Vagina (tissue), 2 donors: ENCODE results near the gene GLDC. TPM values are rescaled to one million over a fixed set of nuclear protein-coding genes. Genes with fewer than 3 reads are reported as not detected.

Source experiments
- DNase-seq, 2 donors: peaks; one replicate each; pipeline ENCODE4 v3.0.0-alpha.2; 2017; ENCODE audit errors: extremely low spot score in 2 of 2
- H3K27ac ChIP-seq: fragments of 200-600 bp; sonication (generic); one replicate; pipeline ENCODE4 v1.5.1; 2019
- H3K27me3 ChIP-seq: fragments of 200-600 bp; sonication (generic); one replicate; pipeline ENCODE4 v1.5.1; 2019
- H3K36me3 ChIP-seq, 2 donors: fragments of 200-600 bp; sonication (generic); one replicate each; pipeline ENCODE4 v1.5.1; 2017 to 2019
- H3K4me1 ChIP-seq: fragments of 200-600 bp; sonication (generic); one replicate; pipeline ENCODE4 v1.5.1; 2019
- H3K4me3 ChIP-seq, 2 donors: fragments of 200-600 bp; sonication (generic); 1 replicate in 1 of 2; 2 replicates in 1 of 2; pipeline ENCODE4 v1.5.1; 2016 to 2019
- H3K9me3 ChIP-seq: fragments of 200-600 bp; sonication (generic); one replicate; pipeline ENCODE4 v1.5.1; 2019
- POLR2A ChIP-seq, 2 donors: fragments of 450-650 bp; IDR thresholded peaks; one replicate each; pipeline ENCODE4 v1.6.1; 2017; ENCODE audit warnings: antibody characterized with exemption in 2 of 2, mild to moderate bottlenecking in 2 of 2, moderate library complexity in 2 of 2
- POLR2AphosphoS5 ChIP-seq, 2 donors: sonication (generic); formaldehyde crosslinking; IDR thresholded peaks; one replicate each; pipeline ENCODE4 v1.9.0; 2017; ENCODE audit warnings: antibody characterized with exemption in 2 of 2, mild to moderate bottlenecking in 2 of 2, low read depth in 1 of 2; ENCODE audit not compliant: insufficient read depth in 1 of 2
- intact Hi-C: fragments of 100-400 bp; cut with DNase I; formaldehyde crosslinking; loops from one replicate; pipeline ENCODE4 v1.15.1; 2023
- total RNA-seq: library from RNA; depleted of rRNA; stranded (reverse); fragments of >200 nt; gene quantifications from one replicate; pipeline ENCODE4 v1.2.3, GENCODE V29; 2016
- TF ChIP-seq, protein P1 (sequence below), 3 experiments: fragments of 450-650 bp in 2 of 3; fragments of 200-600 bp in 1 of 3; sonication (generic) in 1 of 3; IDR thresholded peaks; one replicate each; pipeline ENCODE4 v1.5.1; 2017 to 2019; ENCODE audit warnings: antibody characterized with exemption in 3 of 3, mild to moderate bottlenecking in 2 of 3, moderate library complexity in 2 of 3

GLDC gene
- total RNA-seq, 1 donor from 2014 or later = 0.49 TPM

DNA sequence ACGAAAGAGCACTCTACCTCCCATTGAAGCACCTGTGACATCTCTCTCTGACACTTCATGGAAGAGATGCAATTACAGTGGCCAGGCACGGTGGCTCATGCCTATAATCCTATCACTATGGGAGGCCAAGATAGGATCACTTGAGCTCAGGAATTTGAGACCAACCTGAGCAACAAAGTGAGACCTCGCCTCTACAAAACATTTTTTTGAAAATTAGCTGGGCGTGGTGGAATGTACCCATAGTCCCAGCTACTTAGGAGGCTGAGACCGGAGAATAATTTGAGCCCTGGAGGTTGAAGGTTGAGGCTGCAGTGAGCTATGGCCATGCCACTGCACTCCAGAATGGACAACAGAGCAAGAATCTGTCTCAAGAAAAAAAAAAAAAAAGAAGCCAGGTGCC, 45.5 kb downstream of the GLDC start:
- Histone ChIP-seq H3K27ac (no peak overlapping the region), H3K4me3 (no peak overlapping the region), H3K9me3 (no peaks in the 10 kb centered on the region), H3K4me1 (no peaks in the 10 kb centered on the region), H3K27me3 (no peaks in the 10 kb centered on the region), H3K36me3 (no peaks in the 10 kb centered on the region)
- TF ChIP-seq POLR2AphosphoS5 (IDR thresholded peaks at IDR 0.05; ENCODE audit: insufficient read depth in 1 of 2, low read depth in 1 of 2) (no peak), POLR2A (IDR thresholded peaks at IDR 0.05) (no peak)
- TF ChIP-seq, protein P1, sequence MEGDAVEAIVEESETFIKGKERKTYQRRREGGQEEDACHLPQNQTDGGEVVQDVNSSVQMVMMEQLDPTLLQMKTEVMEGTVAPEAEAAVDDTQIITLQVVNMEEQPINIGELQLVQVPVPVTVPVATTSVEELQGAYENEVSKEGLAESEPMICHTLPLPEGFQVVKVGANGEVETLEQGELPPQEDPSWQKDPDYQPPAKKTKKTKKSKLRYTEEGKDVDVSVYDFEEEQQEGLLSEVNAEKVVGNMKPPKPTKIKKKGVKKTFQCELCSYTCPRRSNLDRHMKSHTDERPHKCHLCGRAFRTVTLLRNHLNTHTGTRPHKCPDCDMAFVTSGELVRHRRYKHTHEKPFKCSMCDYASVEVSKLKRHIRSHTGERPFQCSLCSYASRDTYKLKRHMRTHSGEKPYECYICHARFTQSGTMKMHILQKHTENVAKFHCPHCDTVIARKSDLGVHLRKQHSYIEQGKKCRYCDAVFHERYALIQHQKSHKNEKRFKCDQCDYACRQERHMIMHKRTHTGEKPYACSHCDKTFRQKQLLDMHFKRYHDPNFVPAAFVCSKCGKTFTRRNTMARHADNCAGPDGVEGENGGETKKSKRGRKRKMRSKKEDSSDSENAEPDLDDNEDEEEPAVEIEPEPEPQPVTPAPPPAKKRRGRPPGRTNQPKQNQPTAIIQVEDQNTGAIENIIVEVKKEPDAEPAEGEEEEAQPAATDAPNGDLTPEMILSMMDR (IDR thresholded peaks at IDR 0.05) = no peak
- intact Hi-C loops = no loop called here
- no peak for DNase-seq

DNA sequence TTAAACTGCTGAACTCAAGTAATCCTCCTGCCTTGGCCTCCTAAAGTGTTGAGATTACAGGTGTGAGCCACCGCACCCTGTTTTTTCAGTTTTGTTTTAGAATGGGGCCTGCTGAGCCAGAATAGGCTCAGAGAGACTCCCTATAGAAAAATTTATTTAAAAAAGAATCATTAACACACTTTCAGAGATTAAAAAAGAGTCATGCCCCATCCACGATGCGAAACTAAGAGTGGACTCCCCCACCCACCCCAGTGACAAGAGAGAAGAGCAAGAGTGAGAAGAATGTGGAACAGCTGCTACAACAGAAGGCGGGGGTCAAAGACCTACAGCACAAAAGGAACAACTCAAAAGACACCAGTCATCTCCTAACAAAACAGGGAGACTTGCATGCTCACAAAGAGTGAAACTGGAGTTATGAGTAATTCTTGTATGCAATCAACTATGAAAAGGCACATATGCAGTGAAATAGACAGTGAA, 47.2 kb downstream of the GLDC start:
- Histone ChIP-seq H3K27ac (no peak overlapping the region), H3K4me3 (no peak overlapping the region), H3K36me3 (no peaks in the 10 kb centered on the region), H3K27me3 (no peaks in the 10 kb centered on the region), H3K9me3 (no peaks in the 10 kb centered on the region), H3K4me1 (no peaks in the 10 kb centered on the region)
- DNase-seq = no peak
- intact Hi-C loops = no loop called here
- TF ChIP-seq, protein P1 (IDR thresholded peaks at IDR 0.05) = no peak

DNA sequence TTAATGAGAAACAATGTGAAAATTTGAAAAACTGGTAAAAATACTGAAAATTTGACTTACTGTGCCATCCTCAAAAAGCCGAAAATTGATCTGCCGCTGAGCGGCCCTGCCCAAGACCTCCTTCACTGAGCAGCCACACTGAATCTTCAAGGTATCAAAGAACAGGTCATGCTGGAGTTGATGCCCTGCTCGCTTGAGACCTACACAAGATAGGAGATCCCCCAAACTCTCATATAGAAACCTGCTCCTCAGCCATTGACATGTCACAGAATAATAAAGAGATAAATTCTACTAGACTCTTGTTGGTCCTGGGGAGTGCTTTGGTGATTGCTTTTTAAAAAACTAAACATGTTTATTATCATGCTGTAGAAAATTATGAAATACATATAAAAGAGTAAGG, 52.7 kb downstream of the GLDC start:
- DNase-seq = no peak
- intact Hi-C loops = no loop called here
- no peaks in the 10 kb centered on the region for H3K4me1 ChIP-seq
- H3K27me3 ChIP-seq = no peaks in the 10 kb centered on the region
- no peaks in the 10 kb centered on the region for H3K9me3 ChIP-seq
- no peaks in the 10 kb centered on the region for H3K36me3 ChIP-seq
- TF ChIP-seq, protein P1 (IDR thresholded peaks at IDR 0.05) = no peak
- TF ChIP-seq POLR2A (IDR thresholded peaks at IDR 0.05) (no peak), POLR2AphosphoS5 (IDR thresholded peaks at IDR 0.05; ENCODE audit: insufficient read depth in 1 of 2, low read depth in 1 of 2) (no peak)
- H3K27ac ChIP-seq = no peak overlapping the region
- H3K4me3 ChIP-seq = no peak overlapping the region

DNA sequence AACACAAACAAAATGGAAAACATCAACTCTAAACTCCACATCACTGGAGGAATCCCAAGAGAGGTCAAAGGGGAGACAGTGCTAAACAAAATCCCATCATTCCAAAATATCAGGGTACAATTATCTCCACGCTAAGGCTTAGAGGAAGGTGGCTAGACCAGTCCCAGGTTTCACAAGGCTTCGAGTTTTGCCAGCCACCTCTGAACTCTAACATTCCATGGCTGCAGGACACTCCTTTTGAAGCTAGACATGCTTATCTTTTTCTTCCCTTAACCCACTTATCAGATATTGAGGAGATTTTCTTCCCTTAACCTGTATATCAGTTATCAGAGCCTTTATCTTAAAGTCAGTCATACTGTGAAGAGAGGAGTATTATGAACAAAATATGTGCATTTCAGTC, 53.3 kb downstream of the GLDC start:
- Histone ChIP-seq H3K9me3 (no peaks in the 10 kb centered on the region), H3K27ac (no peak overlapping the region), H3K27me3 (no peaks in the 10 kb centered on the region), H3K4me1 (no peaks in the 10 kb centered on the region), H3K36me3 (no peaks in the 10 kb centered on the region), H3K4me3 (no peak overlapping the region)
- intact Hi-C loops = no loop called here
- TF ChIP-seq, protein P1 (IDR thresholded peaks at IDR 0.05) = no peak
- no peak for DNase-seq

DNA sequence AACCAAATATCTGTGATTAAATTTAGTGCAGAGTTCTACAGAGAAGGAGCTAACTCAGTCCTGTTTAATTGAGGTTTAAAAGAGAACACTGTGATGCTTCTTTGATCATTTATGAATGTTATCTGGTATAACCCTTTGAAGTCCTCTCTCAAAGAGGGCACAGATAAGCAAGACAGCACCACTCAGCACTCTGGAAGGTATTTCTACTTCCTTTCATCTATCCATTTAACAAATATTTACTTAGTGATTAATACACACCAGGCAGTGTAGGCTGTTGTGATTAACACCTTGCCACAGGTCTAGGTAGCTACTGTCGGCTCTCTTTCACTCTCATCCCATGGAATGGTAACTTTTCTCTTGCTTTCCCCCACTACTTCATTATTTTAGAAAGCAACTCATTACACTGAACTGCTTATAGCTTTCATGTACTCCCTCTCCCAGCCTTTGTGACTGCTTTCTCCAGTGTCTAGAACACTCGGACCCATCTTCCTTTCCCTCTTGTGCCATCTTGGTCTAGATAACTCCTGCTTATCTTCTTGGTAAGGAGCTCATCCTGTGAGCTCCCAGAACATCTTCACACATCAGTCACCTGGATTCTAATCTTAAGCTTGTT, 54.7 kb downstream of the GLDC start:
- H3K4me1 ChIP-seq = no peaks in the 10 kb centered on the region
- DNase-seq = no peak
- TF ChIP-seq, protein P1 (IDR thresholded peaks at IDR 0.05) = no peak
- TF ChIP-seq POLR2A (IDR thresholded peaks at IDR 0.05) (no peak), POLR2AphosphoS5 (IDR thresholded peaks at IDR 0.05; ENCODE audit: insufficient read depth in 1 of 2, low read depth in 1 of 2) (no peak)
- H3K36me3 ChIP-seq = no peaks in the 10 kb centered on the region
- intact Hi-C loops = no loop called here
- no peak overlapping the region for H3K4me3 ChIP-seq
- no peaks in the 10 kb centered on the region for H3K27me3 ChIP-seq
- H3K27ac ChIP-seq = no peak overlapping the region
- no peaks in the 10 kb centered on the region for H3K9me3 ChIP-seq
